ENCODE measurements around the gene RAG1. TPM values are rescaled to one million over a fixed set of nuclear protein-coding genes. Genes with fewer than 3 reads are reported as not detected.

RAG1 gene
- total RNA-seq: 0.78 TPM
- long read RNA-seq: 0 reads

GRCh38 chr11:36567694-36568093 lies at the start of gene RAG1:
Gene RAG1, plus strand, starts transcription at chr11:36568007. Its CDS starts 5,298 bp downstream, at chr11:36573305.
- DNase-seq (no peak), ATAC-seq (no peak)
- H3K4me3 ChIP-seq: no peak within 1 kb of the TSS
- intact Hi-C loops (cut with DNase I): no loop called here
- H3K27ac ChIP-seq: no peak within 1 kb of the TSS
- H3K36me3 ChIP-seq: no peaks in the 10 kb centered on the region
- H3K4me1 ChIP-seq: no peaks in the 10 kb centered on the region
- H3K27me3 ChIP-seq: peaks cover 4% of the 10 kb centered on the region
- no peaks in the 10 kb centered on the region for H3K9me3 ChIP-seq
- no peak for TF ChIP-seq CTCF (IDR thresholded peaks at IDR 0.05)

DNA sequence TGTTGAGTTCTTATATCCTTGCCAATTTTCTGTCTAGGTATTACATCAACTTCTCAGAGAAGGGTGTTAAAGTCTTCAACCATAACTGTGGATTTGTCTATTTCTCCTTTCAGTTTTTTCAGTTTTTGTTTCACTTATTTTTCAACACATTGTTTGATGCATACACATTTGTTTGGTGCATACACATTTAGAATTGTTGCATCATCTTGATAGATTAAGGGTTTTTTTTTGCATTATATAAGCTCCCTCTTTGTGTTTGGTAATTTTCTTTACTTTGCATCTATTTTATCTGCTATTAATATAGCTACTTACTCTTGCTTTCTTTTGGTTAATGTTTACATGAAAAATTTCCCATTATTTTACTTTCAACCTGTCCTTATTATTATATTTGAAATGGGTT lies 37.0 kb upstream of the RAG1 start:
- DNase-seq (no peak), ATAC-seq (no peak)
- intact Hi-C loops (cut with DNase I): no loop called here
- no peaks in the 10 kb centered on the region for H3K9me3 ChIP-seq
- H3K27me3 ChIP-seq: no peaks in the 10 kb centered on the region
- TF ChIP-seq CTCF (IDR thresholded peaks at IDR 0.05): no peak
- no peaks in the 10 kb centered on the region for H3K36me3 ChIP-seq
- H3K4me3 ChIP-seq: no peak overlapping the region
- no peaks in the 10 kb centered on the region for H3K4me1 ChIP-seq
- no peak overlapping the region for H3K27ac ChIP-seq

- TF ChIP-seq CTCF (IDR thresholded peaks at IDR 0.05): no peak
- H3K27ac ChIP-seq: no peak overlapping the region
- no peaks in the 10 kb centered on the region for H3K9me3 ChIP-seq
- H3K4me3 ChIP-seq: no peak overlapping the region
- no peak for DNase-seq
- no peaks in the 10 kb centered on the region for H3K4me1 ChIP-seq
- H3K27me3 ChIP-seq: no peaks in the 10 kb centered on the region
- ATAC-seq: peak; percentile 80
- intact Hi-C loops (cut with DNase I): no loop called here
- H3K36me3 ChIP-seq: no peaks in the 10 kb centered on the region
Measured at GRCh38 chr11:36532941-36533601, 34.7 kb upstream of the RAG1 start.

DNA sequence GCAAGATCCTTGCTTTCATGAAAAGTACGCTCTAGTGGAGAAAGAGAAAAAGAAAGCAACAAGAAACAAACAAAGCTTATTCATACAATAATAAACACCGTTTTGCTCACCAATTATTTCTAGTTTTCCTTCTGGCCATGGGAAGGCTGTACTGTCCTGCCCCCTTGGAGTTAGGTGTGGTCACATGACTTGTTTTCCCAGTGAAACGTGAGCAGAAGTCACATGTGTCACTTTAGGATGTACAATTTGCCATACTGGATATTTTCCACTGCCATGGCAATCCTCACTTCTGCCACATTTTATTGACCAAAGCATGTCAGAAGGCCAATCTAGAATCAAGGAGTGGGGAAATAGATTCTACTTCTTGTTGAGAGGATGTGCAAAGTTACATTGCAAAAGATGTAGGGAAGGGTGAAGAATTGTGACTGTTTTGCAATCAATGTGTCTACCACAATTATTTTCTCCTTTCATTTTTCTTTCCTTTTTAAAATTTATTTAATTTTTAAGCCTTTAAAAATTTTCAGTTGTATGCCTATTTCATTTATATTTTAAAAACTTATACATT lies 33.4 kb upstream of the RAG1 start:
- Histone ChIP-seq H3K4me3 (no peak overlapping the region), H3K9me3 (no peaks in the 10 kb centered on the region), H3K36me3 (no peaks in the 10 kb centered on the region), H3K27ac (no peak overlapping the region), H3K4me1 (no peaks in the 10 kb centered on the region), H3K27me3 (no peaks in the 10 kb centered on the region)
- TF ChIP-seq CTCF (IDR thresholded peaks at IDR 0.05): no peak
- ATAC-seq (no peak), DNase-seq (no peak)
- intact Hi-C loops (cut with DNase I): no loop called here

- H3K27me3 ChIP-seq: no peaks in the 10 kb centered on the region
- DNase-seq (no peak), ATAC-seq (peak; percentile 81)
- TF ChIP-seq CTCF (IDR thresholded peaks at IDR 0.05): peak; percentile 32
- peaks cover 4% of the 10 kb centered on the region for H3K4me1 ChIP-seq
- no peak overlapping the region for H3K4me3 ChIP-seq
- no peak overlapping the region for H3K27ac ChIP-seq
- no peaks in the 10 kb centered on the region for H3K36me3 ChIP-seq
- intact Hi-C loops (cut with DNase I): no loop called here
- no peaks in the 10 kb centered on the region for H3K9me3 ChIP-seq
Measured at GRCh38 chr11:36540998-36541397, 26.8 kb upstream of the RAG1 start.
